OCI-LY1 (cell line): ENCODE data around the gene MMAB.

Source experiments
- CTCF ChIP-seq: fragments of 200-600 bp; sonication (generic), shearing (Covaris generic); IDR thresholded peaks from 2 replicates; pipeline ENCODE4 v1.5.1; 2017; ENCODE audit warnings: mild to moderate bottlenecking, antibody characterized with exemption, low read length, moderate library complexity, mixed read lengths
- EZH2 ChIP-seq: fragments of 200-600 bp; sonication (generic), shearing (Covaris generic); IDR thresholded peaks from 2 replicates; pipeline ENCODE4 v1.8.0; 2017; ENCODE audit warnings: borderline replicate concordance, mixed run types, mild to moderate bottlenecking, antibody characterized with exemption, low read length, moderate library complexity, mixed read lengths

- TF ChIP-seq CTCF = no peak
- no peak for TF ChIP-seq EZH2
These were observed 15.3 kb upstream of the MMAB start for GRCh38 chr12:109588461-109589239.
